GM12878 (cell line): ENCODE measurements around the gene TCN1. TPM values are rescaled to one million over a fixed set of nuclear protein-coding genes. Genes with fewer than 3 reads are reported as not detected.

Source experiments
- ATAC-seq: fragments of 200-7000 bp; cut with Tn5 transposase; 3 replicates; pipeline ENCODE4 v1.9.1; 2020; ENCODE audit warnings: mild to moderate bottlenecking, moderate library complexity
- BruUV-seq: library from RNA; stranded (reverse); fragments of 400-500 nt; replicated peaks from 2 replicates; lab custom pipeline; 2021; lab: Mats Ljungman, UMichigan
- CTCF ChIA-PET: fragments of 300-600 bp; sonication (Branson Sonifier 250); formaldehyde crosslinking; extraction: SDS; loops from one replicate; lab custom pipeline; 2021; ENCODE audit warnings: inconsistent platforms; lab: Yijun Ruan, JAX
- POLR2A ChIA-PET: fragments of 350-600 bp; formaldehyde crosslinking; extraction: SDS; loops from one replicate; lab custom pipeline; 2021; ENCODE audit warnings: inconsistent platforms; lab: Charles Lee
- RAD21 ChIA-PET: fragments of 300-600 bp; sonication (Branson Sonifier 250); formaldehyde crosslinking; loops from one replicate; lab custom pipeline; 2023; ENCODE audit warnings: antibody characterized with exemption; ENCODE audit not compliant: unreplicated experiment; lab: Charles Lee
- SMC1A ChIA-PET: fragments of 300-600 bp; sonication (Branson Sonifier 250); formaldehyde crosslinking; loops from one replicate; lab custom pipeline; 2023; ENCODE audit not compliant: unreplicated experiment, uncharacterized antibody; lab: Charles Lee
- DNase-seq: peaks from one replicate; pipeline ENCODE4 v3.0.0-alpha.2; 2011; ENCODE audit warnings: low read depth, low spot score
- FAIRE-seq: peaks from 3 replicates; lab custom pipeline; 2011; peaks lifted over from hg19 to GRCh38; lab: Jason Lieb, UNC
- H2AFZ ChIP-seq: 2 replicates; pipeline ENCODE4 v1.6.0; 2011; ENCODE audit warnings: low read depth, low read length, control low read depth; ENCODE audit not compliant: control insufficient read depth
- H3K27ac ChIP-seq: 2 replicates; pipeline ENCODE4 v1.5.1; 2011; ENCODE audit warnings: control low read depth; ENCODE audit not compliant: control insufficient read depth, insufficient read depth
- H3K27me3 ChIP-seq, 2 experiments: replicated peaks in 1 of 2; 2 replicates each; pipeline versions ENCODE4 v1.6.0 to v1.6.1; 2011; ENCODE audit warnings: low read length in 1 of 2; ENCODE audit not compliant: control insufficient read depth in 2 of 2, insufficient read depth in 2 of 2
- H3K36me3 ChIP-seq, 2 experiments: 2 replicates each; pipeline ENCODE4 v1.5.1; 2011; ENCODE audit warnings: low read length in 1 of 2; ENCODE audit not compliant: control insufficient read depth in 2 of 2, insufficient read depth in 2 of 2
- H3K4me1 ChIP-seq: 2 replicates; pipeline ENCODE4 v1.6.1; 2011; ENCODE audit warnings: mild to moderate bottlenecking, low read length, moderate library complexity, mixed read lengths; ENCODE audit not compliant: control insufficient read depth, insufficient read depth
- H3K4me2 ChIP-seq: 2 replicates; pipeline ENCODE4 v1.6.0; 2011; ENCODE audit warnings: control low read depth; ENCODE audit not compliant: control insufficient read depth, insufficient read depth
- H3K4me3 ChIP-seq: fragments of 200-600 bp; sonication (generic); 2 replicates; pipeline ENCODE4 v1.5.1; 2016
- H3K79me2 ChIP-seq: 2 replicates; pipeline ENCODE4 v1.6.0; 2011; ENCODE audit warnings: low read length; ENCODE audit not compliant: control insufficient read depth, insufficient read depth
- H3K9ac ChIP-seq: 2 replicates; pipeline ENCODE4 v1.8.0; 2011; ENCODE audit warnings: low read length, control low read depth, mixed read lengths; ENCODE audit not compliant: control insufficient read depth, insufficient read depth
- H3K9me3 ChIP-seq: replicated peaks from 3 replicates; pipeline ENCODE4 v1.5.1; 2011; ENCODE audit warnings: mild to moderate bottlenecking, low read length; ENCODE audit not compliant: control insufficient read depth, insufficient read depth
- H4K20me1 ChIP-seq: 2 replicates; pipeline ENCODE4 v1.6.0; 2011; ENCODE audit not compliant: control insufficient read depth, insufficient read depth
- BCL11A ChIP-seq: IDR thresholded peaks from 2 replicates; pipeline ENCODE4 v1.6.1; 2011; ENCODE audit warnings: low read depth, low read length
- BHLHE40 ChIP-seq, 2 experiments: fragments of 450-650 bp in 1 of 2; IDR thresholded peaks; 2 replicates each; pipeline ENCODE4 v1.6.1; 2011 to 2017; ENCODE audit warnings: low read depth in 2 of 2, borderline replicate concordance in 1 of 2, improper control_type of control experiment in 1 of 2, low read length in 1 of 2, mild to moderate bottlenecking in 1 of 2
- CEBPB ChIP-seq, 2 experiments: fragments of 150-350 bp in 1 of 2; IDR thresholded peaks; 2 replicates each; pipeline ENCODE4 v1.6.1; 2012 to 2014; ENCODE audit warnings: low read depth in 2 of 2, low read length in 2 of 2, borderline replicate concordance in 1 of 2, inconsistent platforms in 1 of 2
- IRF4 ChIP-seq: IDR thresholded peaks from 2 replicates; pipeline ENCODE4 v1.6.1; 2011; ENCODE audit warnings: low read depth, low read length
- IRF5 ChIP-seq: fragments of 450-650 bp; IDR thresholded peaks from 2 replicates; pipeline ENCODE4 v1.6.1; 2017; ENCODE audit warnings: borderline replicate concordance
- MEF2B ChIP-seq: fragments of 450-650 bp; IDR thresholded peaks from 2 replicates; pipeline ENCODE4 v1.6.1; 2018; ENCODE audit warnings: mild to moderate bottlenecking, moderate library complexity; ENCODE audit not compliant: partially characterized antibody, poor library complexity, severe bottlenecking
- RBBP5 ChIP-seq: fragments of 200-600 bp; sonication (generic); conservative IDR thresholded peaks from 2 replicates; pipeline ENCODE4 v1.6.1; 2016
- RCOR1 ChIP-seq: conservative IDR thresholded peaks from 2 replicates; pipeline ENCODE4 v1.6.1; 2012; ENCODE audit warnings: low read depth, low read length, improper control_type of control experiment
- SUZ12 ChIP-seq: fragments of 200-600 bp; sonication (generic); IDR thresholded peaks from one replicate; pipeline ENCODE4 v1.6.1; 2018; ENCODE audit warnings: antibody characterized with exemption, mild to moderate bottlenecking; ENCODE audit not compliant: unreplicated experiment
- ZNF384 ChIP-seq: IDR thresholded peaks from 2 replicates; pipeline ENCODE4 v1.6.1; 2012; ENCODE audit warnings: low read depth, mild to moderate bottlenecking, low read length, improper control_type of control experiment, borderline replicate concordance
- WGBS: methylation state at CpG from one replicate; pipeline ENCODE4 v1.1.6; 2016; ENCODE audit warnings: low lambda C conversion rate; ENCODE audit not compliant: insufficient replicate concordance, insufficient coverage; ENCODE audit errors: missing lambda C conversion rate; 5-methylcytosine and 5-hydroxymethylcytosine counted together
- in situ Hi-C: fragments of 300-500 bp; cut with MboI; formaldehyde crosslinking; loops from 9 replicates; pipeline ENCODE4 v1.14.3; 2018; ENCODE audit warnings: mixed read lengths
- intact Hi-C: fragments of 100-400 bp; cut with micrococcal nuclease; formaldehyde crosslinking; loops from one replicate; pipeline ENCODE4 v1.14.2; 2022; ENCODE audit not compliant: unreplicated experiment
- polyA plus RNA-seq, 11 experiments: library from polyadenylated mRNA; depleted of rRNA in 4 of 11; unstranded in 6 of 11; stranded (reverse) in 5 of 11; fragments of >200 nt; fragmentation: Nextera tagmentation in 4 of 11; fragmentation: Illumina TruSeq in 1 of 11; extraction: Ambion mirVana in 4 of 11; extraction: Trizol in 1 of 11; gene quantifications; 1 replicate in 1 of 11; 2 replicates in 10 of 11; pipeline versions ENCODE4 v1.2.1 to v1.2.3, GENCODE V29; 2011 to 2016; ENCODE audit warnings: inconsistent platforms in 2 of 11, missing spikeins in 2 of 11, low read depth in 1 of 11
- total RNA-seq, 4 experiments: library from RNA; depleted of rRNA in 3 of 4; stranded (reverse); fragments of >200 nt in 3 of 4; fragmentation: Illumina TruSeq in 1 of 4; extraction: Trizol in 1 of 4; gene quantifications; 2 replicates each; pipeline versions ENCODE4 v1.2.1 to v1.2.3, GENCODE V29; 2013 to 2021
- TF ChIP-seq, protein P1 (sequence below): IDR thresholded peaks from 2 replicates; pipeline ENCODE4 v1.6.1; 2012; ENCODE audit warnings: low read depth, low read length, improper control_type of control experiment
- TF ChIP-seq, protein P2 (sequence below): fragments of 450-650 bp; formaldehyde crosslinking; IDR thresholded peaks from 2 replicates; pipeline ENCODE4 v1.5.0; 2022; ENCODE audit warnings: mild to moderate bottlenecking, missing genetic modification characterization
- TF ChIP-seq, protein P3 (sequence below): fragments of 450-650 bp; IDR thresholded peaks from 2 replicates; pipeline ENCODE4 v1.6.1; 2014; ENCODE audit warnings: mild to moderate bottlenecking

The TCN1 gene
- total and polyA plus RNA-seq, 10 of the 15 experiments (the other 5 are each of a cell fraction or from before 2014, with no cell fraction given), result not detected

- no peak for TF ChIP-seq CEBPB (IDR thresholded peaks at IDR 0.05; ENCODE audit: borderline replicate concordance in 1 of 2, low read depth in 2 of 2, low read length in 2 of 2)
- TF ChIP-seq MEF2B, result no peak
- TF ChIP-seq, protein P1, sequence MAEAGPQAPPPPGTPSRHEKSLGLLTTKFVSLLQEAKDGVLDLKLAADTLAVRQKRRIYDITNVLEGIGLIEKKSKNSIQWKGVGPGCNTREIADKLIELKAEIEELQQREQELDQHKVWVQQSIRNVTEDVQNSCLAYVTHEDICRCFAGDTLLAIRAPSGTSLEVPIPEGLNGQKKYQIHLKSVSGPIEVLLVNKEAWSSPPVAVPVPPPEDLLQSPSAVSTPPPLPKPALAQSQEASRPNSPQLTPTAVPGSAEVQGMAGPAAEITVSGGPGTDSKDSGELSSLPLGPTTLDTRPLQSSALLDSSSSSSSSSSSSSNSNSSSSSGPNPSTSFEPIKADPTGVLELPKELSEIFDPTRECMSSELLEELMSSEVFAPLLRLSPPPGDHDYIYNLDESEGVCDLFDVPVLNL, result no peak
- TF ChIP-seq IRF5, result no peak
- TF ChIP-seq ZNF384, result no peak
- no peak for TF ChIP-seq BCL11A
- no peak for TF ChIP-seq RCOR1
- no peak for TF ChIP-seq RBBP5
- no peak for TF ChIP-seq BHLHE40 (IDR thresholded peaks at IDR 0.05; ENCODE audit: borderline replicate concordance in 1 of 2, low read depth in 2 of 2, low read length in 1 of 2)
- no peak for TF ChIP-seq IRF4
- TF ChIP-seq, protein P2, sequence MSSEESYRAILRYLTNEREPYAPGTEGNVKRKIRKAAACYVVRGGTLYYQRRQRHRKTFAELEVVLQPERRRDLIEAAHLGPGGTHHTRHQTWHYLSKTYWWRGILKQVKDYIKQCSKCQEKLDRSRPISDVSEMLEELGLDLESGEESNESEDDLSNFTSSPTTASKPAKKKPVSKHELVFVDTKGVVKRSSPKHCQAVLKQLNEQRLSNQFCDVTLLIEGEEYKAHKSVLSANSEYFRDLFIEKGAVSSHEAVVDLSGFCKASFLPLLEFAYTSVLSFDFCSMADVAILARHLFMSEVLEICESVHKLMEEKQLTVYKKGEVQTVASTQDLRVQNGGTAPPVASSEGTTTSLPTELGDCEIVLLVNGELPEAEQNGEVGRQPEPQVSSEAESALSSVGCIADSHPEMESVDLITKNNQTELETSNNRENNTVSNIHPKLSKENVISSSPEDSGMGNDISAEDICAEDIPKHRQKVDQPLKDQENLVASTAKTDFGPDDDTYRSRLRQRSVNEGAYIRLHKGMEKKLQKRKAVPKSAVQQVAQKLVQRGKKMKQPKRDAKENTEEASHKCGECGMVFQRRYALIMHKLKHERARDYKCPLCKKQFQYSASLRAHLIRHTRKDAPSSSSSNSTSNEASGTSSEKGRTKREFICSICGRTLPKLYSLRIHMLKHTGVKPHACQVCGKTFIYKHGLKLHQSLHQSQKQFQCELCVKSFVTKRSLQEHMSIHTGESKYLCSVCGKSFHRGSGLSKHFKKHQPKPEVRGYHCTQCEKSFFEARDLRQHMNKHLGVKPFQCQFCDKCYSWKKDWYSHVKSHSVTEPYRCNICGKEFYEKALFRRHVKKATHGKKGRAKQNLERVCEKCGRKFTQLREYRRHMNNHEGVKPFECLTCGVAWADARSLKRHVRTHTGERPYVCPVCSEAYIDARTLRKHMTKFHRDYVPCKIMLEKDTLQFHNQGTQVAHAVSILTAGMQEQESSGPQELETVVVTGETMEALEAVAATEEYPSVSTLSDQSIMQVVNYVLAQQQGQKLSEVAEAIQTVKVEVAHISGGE (CRISPR knock-in tag), result no peak
- TF ChIP-seq, protein P3, sequence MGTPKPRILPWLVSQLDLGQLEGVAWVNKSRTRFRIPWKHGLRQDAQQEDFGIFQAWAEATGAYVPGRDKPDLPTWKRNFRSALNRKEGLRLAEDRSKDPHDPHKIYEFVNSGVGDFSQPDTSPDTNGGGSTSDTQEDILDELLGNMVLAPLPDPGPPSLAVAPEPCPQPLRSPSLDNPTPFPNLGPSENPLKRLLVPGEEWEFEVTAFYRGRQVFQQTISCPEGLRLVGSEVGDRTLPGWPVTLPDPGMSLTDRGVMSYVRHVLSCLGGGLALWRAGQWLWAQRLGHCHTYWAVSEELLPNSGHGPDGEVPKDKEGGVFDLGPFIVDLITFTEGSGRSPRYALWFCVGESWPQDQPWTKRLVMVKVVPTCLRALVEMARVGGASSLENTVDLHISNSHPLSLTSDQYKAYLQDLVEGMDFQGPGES, result no peak
- TF ChIP-seq SUZ12, result no peak
- intact Hi-C loops, result no loop called here
- no peak for ATAC-seq
- ChIA-PET POLR2A (no interaction called here), CTCF (no interaction called here), SMC1A (no interaction called here), RAD21 (no interaction called here)
- H3K9me3 ChIP-seq, result no peaks in the 10 kb centered on the region
- DNase-seq, result no peak
- H4K20me1 ChIP-seq, result no peaks in the 10 kb centered on the region
- no peak overlapping the region for H3K9ac ChIP-seq
- no peaks in the 10 kb centered on the region for H3K27me3 ChIP-seq
- no peak overlapping the region for H3K4me3 ChIP-seq
- no peak overlapping the region for H3K4me2 ChIP-seq
- H2AFZ ChIP-seq, result no peak overlapping the region
- H3K4me1 ChIP-seq, result no peaks in the 10 kb centered on the region
- WGBS, result 86% methylated on average over 27 of the region's 31 CpGs
- no TSS peak for BruUV-seq
- FAIRE-seq, result no peak
- H3K27ac ChIP-seq, result no peak overlapping the region
- in situ Hi-C loops, result no loop called here
- no peaks in the 10 kb centered on the region for H3K36me3 ChIP-seq
- H3K79me2 ChIP-seq, result no peaks in the 10 kb centered on the region
These were observed 31.8 kb upstream of the TCN1 start for GRCh38 chr11:59898046-59898445.
